GM12891 (cell line): ENCODE results near the gene MYO5B.

Experiments
- POLR2A ChIP-seq: IDR thresholded peaks from 2 replicates; pipeline ENCODE4 v1.6.1; 2011; ENCODE audit warnings: low read depth, low read length, control low read depth
- POLR2AphosphoS5 ChIP-seq: IDR thresholded peaks from 2 replicates; pipeline ENCODE4 v1.6.1; 2011; ENCODE audit warnings: low read depth, low read length, control low read depth
- POU2F2 ChIP-seq: IDR thresholded peaks from 2 replicates; pipeline ENCODE4 v1.6.1; 2011; ENCODE audit warnings: low read depth, mild to moderate bottlenecking, control low read depth, low read length, moderate library complexity
- SPI1 ChIP-seq: IDR thresholded peaks from 2 replicates; pipeline ENCODE4 v1.6.1; 2011; ENCODE audit warnings: low read depth, low read length, control low read depth
- TAF1 ChIP-seq: IDR thresholded peaks from 2 replicates; pipeline ENCODE4 v1.6.1; 2011; ENCODE audit warnings: low read depth, low read length, control low read depth

- TF ChIP-seq POLR2AphosphoS5 (no peak), POLR2A (no peak), TAF1 (no peak), SPI1 (no peak), POU2F2 (no peak)
Observed at GRCh38 chr18:50159654-50160046, 35.3 kb downstream of the MYO5B start.
